ENCODE data around the gene KLHL10. TPM values are rescaled to one million over a fixed set of nuclear protein-coding genes. Genes with fewer than 3 reads are reported as not detected.
A peak's percentile ranks its signal among the peaks of the same experiment; 100 is the strongest.

The KLHL10 gene
- total RNA-seq (0.43 TPM in 1 of 2 replicates, not detected in the other), polyA plus RNA-seq (not detected in 2 replicates)

DNA sequence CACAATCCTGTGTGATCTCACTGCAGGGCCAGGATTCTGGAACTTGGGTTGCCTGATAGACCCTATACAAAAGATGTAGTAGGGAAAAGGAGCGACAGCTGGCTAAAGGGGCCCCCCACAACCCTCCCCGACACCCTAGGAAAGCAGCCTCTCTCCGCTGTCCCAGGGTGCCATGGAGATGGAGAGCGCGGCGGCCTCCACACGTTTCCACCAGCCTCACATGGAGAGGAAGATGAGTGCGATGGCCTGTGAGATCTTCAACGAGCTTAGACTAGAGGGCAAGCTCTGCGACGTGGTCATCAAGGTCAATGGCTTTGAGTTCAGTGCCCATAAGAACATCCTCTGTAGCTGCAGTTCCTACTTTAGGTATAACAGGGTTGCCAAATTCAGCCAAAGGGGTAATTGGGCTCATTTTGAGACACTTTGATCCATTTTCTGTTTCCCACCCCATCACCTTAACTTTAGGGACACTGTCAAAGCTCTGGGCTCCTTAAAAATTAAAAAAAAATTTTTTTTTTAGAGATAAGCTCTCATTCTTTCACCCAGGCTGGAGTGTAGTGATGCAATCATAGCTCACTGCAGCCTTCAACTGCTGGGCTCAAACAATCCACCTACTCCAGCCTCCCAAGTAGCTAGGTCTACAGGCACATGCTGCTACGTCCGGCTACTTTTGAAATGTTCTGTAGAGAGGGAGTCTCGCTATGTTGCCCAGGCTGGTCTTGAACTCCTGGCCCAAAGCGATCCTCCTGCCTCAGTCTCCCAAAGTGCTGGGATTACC lies at the start of gene KLHL10:
Gene KLHL10 (plus strand): TSS at position 65 of the 778 bp plus-strand sequence. CDS start 108 bp downstream, at position 173.
- no peak for DNase-seq (ENCODE audit: low spot score)
- 94% methylated on average over 15 of the region's 15 CpGs for WGBS (ENCODE audit: low lambda C conversion rate, missing lambda C conversion rate)
- TF ChIP-seq EZH2 (IDR thresholded peaks at IDR 0.05; ENCODE audit: borderline replicate concordance) (no peak), EZH2phosphoT487 (IDR thresholded peaks at IDR 0.05; ENCODE audit: low read depth, severe bottlenecking, unreplicated experiment) (no peak)
- TF ChIP-seq, protein P1, sequence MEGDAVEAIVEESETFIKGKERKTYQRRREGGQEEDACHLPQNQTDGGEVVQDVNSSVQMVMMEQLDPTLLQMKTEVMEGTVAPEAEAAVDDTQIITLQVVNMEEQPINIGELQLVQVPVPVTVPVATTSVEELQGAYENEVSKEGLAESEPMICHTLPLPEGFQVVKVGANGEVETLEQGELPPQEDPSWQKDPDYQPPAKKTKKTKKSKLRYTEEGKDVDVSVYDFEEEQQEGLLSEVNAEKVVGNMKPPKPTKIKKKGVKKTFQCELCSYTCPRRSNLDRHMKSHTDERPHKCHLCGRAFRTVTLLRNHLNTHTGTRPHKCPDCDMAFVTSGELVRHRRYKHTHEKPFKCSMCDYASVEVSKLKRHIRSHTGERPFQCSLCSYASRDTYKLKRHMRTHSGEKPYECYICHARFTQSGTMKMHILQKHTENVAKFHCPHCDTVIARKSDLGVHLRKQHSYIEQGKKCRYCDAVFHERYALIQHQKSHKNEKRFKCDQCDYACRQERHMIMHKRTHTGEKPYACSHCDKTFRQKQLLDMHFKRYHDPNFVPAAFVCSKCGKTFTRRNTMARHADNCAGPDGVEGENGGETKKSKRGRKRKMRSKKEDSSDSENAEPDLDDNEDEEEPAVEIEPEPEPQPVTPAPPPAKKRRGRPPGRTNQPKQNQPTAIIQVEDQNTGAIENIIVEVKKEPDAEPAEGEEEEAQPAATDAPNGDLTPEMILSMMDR (IDR thresholded peaks at IDR 0.05; ENCODE audit: poor library complexity), result no peak
- Histone ChIP-seq H3K36me3 (replicated peaks; ENCODE audit: insufficient read depth, low read depth) (no peaks in the 10 kb centered on the region), H3K4me2 (peak within 1 kb of the TSS; percentile 97), H3K27me3 (no peaks in the 10 kb centered on the region), H4K20me1 (ENCODE audit: insufficient read depth, poor library complexity, severe bottlenecking) (no peaks in the 10 kb centered on the region), H3K9me2 (replicated peaks; ENCODE audit: insufficient read depth) (no peaks in the 10 kb centered on the region), H3K27ac (no peak within 1 kb of the TSS), H3K79me2 (peaks cover 18% of the 10 kb centered on the region), H3K4me3 (no peak within 1 kb of the TSS), H2AFZ (peak within 1 kb of the TSS; percentile 100), H3K4me1 (ENCODE audit: insufficient read depth) (no peaks in the 10 kb centered on the region), H3K9me3 (ENCODE audit: low read depth) (no peaks in the 10 kb centered on the region)

- H4K20me1 ChIP-seq (ENCODE audit: insufficient read depth, poor library complexity, severe bottlenecking), result no peaks in the 10 kb centered on the region
- TF ChIP-seq, protein P1 (IDR thresholded peaks at IDR 0.05; ENCODE audit: poor library complexity), result no peak
- TF ChIP-seq EZH2phosphoT487 (IDR thresholded peaks at IDR 0.05; ENCODE audit: low read depth, severe bottlenecking, unreplicated experiment), result no peak
- TF ChIP-seq EZH2 (IDR thresholded peaks at IDR 0.05; ENCODE audit: borderline replicate concordance), result no peak
- peaks cover 34% of the 10 kb centered on the region for H3K4me1 ChIP-seq (ENCODE audit: insufficient read depth)
- H3K27ac ChIP-seq, result peak overlapping the region; percentile 97
- no peaks in the 10 kb centered on the region for H3K9me2 ChIP-seq (replicated peaks; ENCODE audit: insufficient read depth)
- H3K4me2 ChIP-seq, result peak overlapping the region; percentile 70
- H2AFZ ChIP-seq, result no peak overlapping the region
- DNase-seq (ENCODE audit: low spot score), result peak; percentile 92
- H3K9me3 ChIP-seq (ENCODE audit: low read depth), result no peaks in the 10 kb centered on the region
- no peaks in the 10 kb centered on the region for H3K36me3 ChIP-seq (replicated peaks; ENCODE audit: insufficient read depth, low read depth)
- H3K79me2 ChIP-seq, result no peaks in the 10 kb centered on the region
- H3K4me3 ChIP-seq, result no peak overlapping the region
- 27% methylated on average over 22 of the region's 22 CpGs for WGBS (ENCODE audit: low lambda C conversion rate, missing lambda C conversion rate)
- no peaks in the 10 kb centered on the region for H3K27me3 ChIP-seq
Measured at GRCh38 chr17:41792845-41793783, 44.5 kb upstream of the KLHL10 start.

GRCh38 chr17:41793784-41794539 lies 43.7 kb upstream of the KLHL10 start:
- H3K27me3 ChIP-seq, result no peaks in the 10 kb centered on the region
- peak overlapping the region; percentile 70 for H3K4me2 ChIP-seq
- peak overlapping the region; percentile 97 for H3K27ac ChIP-seq
- peaks cover 34% of the 10 kb centered on the region for H3K4me1 ChIP-seq (ENCODE audit: insufficient read depth)
- no peaks in the 10 kb centered on the region for H3K36me3 ChIP-seq (replicated peaks; ENCODE audit: insufficient read depth, low read depth)
- H3K9me3 ChIP-seq (ENCODE audit: low read depth), result no peaks in the 10 kb centered on the region
- no peaks in the 10 kb centered on the region for H4K20me1 ChIP-seq (ENCODE audit: insufficient read depth, poor library complexity, severe bottlenecking)
- TF ChIP-seq EZH2 (IDR thresholded peaks at IDR 0.05; ENCODE audit: borderline replicate concordance) (no peak), EZH2phosphoT487 (IDR thresholded peaks at IDR 0.05; ENCODE audit: low read depth, severe bottlenecking, unreplicated experiment) (no peak)
- H3K9me2 ChIP-seq (replicated peaks; ENCODE audit: insufficient read depth), result no peaks in the 10 kb centered on the region
- DNase-seq (ENCODE audit: low spot score), result peak; percentile 69
- 30% methylated on average over 14 of the region's 14 CpGs for WGBS (ENCODE audit: low lambda C conversion rate, missing lambda C conversion rate)
- no peak overlapping the region for H3K4me3 ChIP-seq
- no peaks in the 10 kb centered on the region for H3K79me2 ChIP-seq
- no peak overlapping the region for H2AFZ ChIP-seq
